Tibial artery (tissue), 4 donors: ENCODE data around the gene FRMD4A.
A peak's percentile ranks its signal among the peaks of the same experiment; 100 is the strongest.

Source experiments
- DNase-seq, 2 donors: peaks; one replicate each; pipeline ENCODE4 v3.0.0-alpha.2; 2019
- H3K27ac ChIP-seq, 2 donors: fragments of 200-600 bp; sonication (generic) in 1 of 2; 1 replicate in 1 of 2; 2 replicates in 1 of 2; pipeline ENCODE4 v1.5.1; 2018 to 2019; ENCODE audit warnings: mild to moderate bottlenecking in 1 of 2
- H3K27me3 ChIP-seq, 2 donors: fragments of 200-600 bp; sonication (generic) in 1 of 2; one replicate each; pipeline versions ENCODE4 v1.5.1 to v1.6.0; 2016 to 2019
- H3K36me3 ChIP-seq, 3 donors: fragments of 200-600 bp; sonication (generic) in 2 of 3; one replicate each; pipeline ENCODE4 v1.5.1; 2016 to 2019; ENCODE audit warnings: mild to moderate bottlenecking in 2 of 3
- H3K4me1 ChIP-seq, 4 donors: fragments of 200-600 bp; sonication (generic) in 2 of 4; 1 replicate in 3 of 4; 2 replicates in 1 of 4; pipeline ENCODE4 v1.5.1; 2016 to 2019
- H3K4me3 ChIP-seq, 2 donors: fragments of 200-600 bp; sonication (generic) in 1 of 2; 1 replicate in 1 of 2; 2 replicates in 1 of 2; pipeline ENCODE4 v1.5.1; 2018 to 2019; ENCODE audit warnings: mild to moderate bottlenecking in 2 of 2
- H3K9me3 ChIP-seq, 3 donors: fragments of 200-600 bp; sonication (generic) in 1 of 3; one replicate each; pipeline ENCODE4 v1.5.1; 2016 to 2019
- CTCF ChIP-seq, 2 experiments: fragments of 200-600 bp in 1 of 2; fragments of 450-650 bp in 1 of 2; IDR thresholded peaks; one replicate each; pipeline ENCODE4 v1.5.1; 2017 to 2019; ENCODE audit warnings: antibody characterized with exemption in 2 of 2, mild to moderate bottlenecking in 1 of 2, moderate library complexity in 1 of 2
- intact Hi-C: fragments of 100-400 bp; cut with DNase I; formaldehyde crosslinking; loops from one replicate; pipeline ENCODE4 v1.15.0; 2023; ENCODE audit warnings: low total_unique reads

Gene FRMD4A

GRCh38 chr10:13820119-13820963, 510.4 kb downstream of the FRMD4A start:
- no peaks in the 10 kb centered on the region for H3K36me3 ChIP-seq
- TF ChIP-seq CTCF (IDR thresholded peaks at IDR 0.05), result no peak
- intact Hi-C loops, result no loop called here
- H3K27me3 ChIP-seq, result no peaks in the 10 kb centered on the region
- DNase-seq, result no peak
- H3K27ac ChIP-seq, result peak overlapping the region; percentile 10 to 27
- H3K4me3 ChIP-seq, result peak overlapping the region in 1 of 2 donors; percentile 19
- no peaks in the 10 kb centered on the region for H3K9me3 ChIP-seq
- peaks cover 0 to 70% (median 25%) of the 10 kb centered on the region in 4 donors for H3K4me1 ChIP-seq

GRCh38 chr10:13816195-13816925, 514.4 kb downstream of the FRMD4A start:
- Histone ChIP-seq H3K27me3 (no peaks in the 10 kb centered on the region), H3K9me3 (no peaks in the 10 kb centered on the region), H3K4me1 (peaks cover 0 to 70% (median 20%) of the 10 kb centered on the region in 4 donors), H3K27ac (peak overlapping the region; percentile 21 to 64), H3K4me3 (no peak overlapping the region), H3K36me3 (no peaks in the 10 kb centered on the region)
- no peak for TF ChIP-seq CTCF (IDR thresholded peaks at IDR 0.05)
- peak; percentile 52 to 84 for DNase-seq
- intact Hi-C loops, result no loop called here

- peak overlapping the region; percentile 21 to 64 for H3K27ac ChIP-seq
- DNase-seq, result no peak
- H3K27me3 ChIP-seq, result no peaks in the 10 kb centered on the region
- no peak overlapping the region for H3K4me3 ChIP-seq
- no peaks in the 10 kb centered on the region for H3K36me3 ChIP-seq
- TF ChIP-seq CTCF (IDR thresholded peaks at IDR 0.05), result no peak
- intact Hi-C loops, result no loop called here
- peaks cover 0 to 64% (median 15%) of the 10 kb centered on the region in 4 donors for H3K4me1 ChIP-seq
- H3K9me3 ChIP-seq, result no peaks in the 10 kb centered on the region
Measured at GRCh38 chr10:13815756-13816155, 515.0 kb downstream of the FRMD4A start.

- peaks cover 0 to 56% (median 12%) of the 10 kb centered on the region in 4 donors for H3K4me1 ChIP-seq
- intact Hi-C loops, result no loop called here
- no peak overlapping the region for H3K27ac ChIP-seq
Measured at GRCh38 chr10:13813550-13813949, 517.2 kb downstream of the FRMD4A start.

GRCh38 chr10:13812804-13813203, 517.9 kb downstream of the FRMD4A start:
- intact Hi-C loops, result no loop called here
- H3K4me1 ChIP-seq, result peaks cover 0 to 56% (median 12%) of the 10 kb centered on the region in 4 donors
- DNase-seq, result no peak

More at GRCh38 chr10:13813550-13813949, 517.2 kb downstream of the FRMD4A start:
- H3K36me3 ChIP-seq, result peaks cover 0 to 4% (median 0%) of the 10 kb centered on the region in 3 donors
- no peak for TF ChIP-seq CTCF (IDR thresholded peaks at IDR 0.05)
- no peak for DNase-seq
- H3K9me3 ChIP-seq, result no peaks in the 10 kb centered on the region
- no peaks in the 10 kb centered on the region for H3K27me3 ChIP-seq
- no peak overlapping the region for H3K4me3 ChIP-seq

More at GRCh38 chr10:13812804-13813203, 517.9 kb downstream of the FRMD4A start:
- Histone ChIP-seq H3K36me3 (peaks cover 0 to 4% (median 0%) of the 10 kb centered on the region in 3 donors), H3K27me3 (no peaks in the 10 kb centered on the region), H3K4me3 (no peak overlapping the region), H3K27ac (no peak overlapping the region), H3K9me3 (no peaks in the 10 kb centered on the region)
- no peak for TF ChIP-seq CTCF (IDR thresholded peaks at IDR 0.05)
